ENCODE data around the gene HCFC1R1. TPM values are rescaled to one million over a fixed set of nuclear protein-coding genes. Genes with fewer than 3 reads are reported as not detected.

HCFC1R1 gene
- total and polyA plus RNA-seq, 2 donors from 2014 or later = 61.3 to 332 TPM

DNA sequence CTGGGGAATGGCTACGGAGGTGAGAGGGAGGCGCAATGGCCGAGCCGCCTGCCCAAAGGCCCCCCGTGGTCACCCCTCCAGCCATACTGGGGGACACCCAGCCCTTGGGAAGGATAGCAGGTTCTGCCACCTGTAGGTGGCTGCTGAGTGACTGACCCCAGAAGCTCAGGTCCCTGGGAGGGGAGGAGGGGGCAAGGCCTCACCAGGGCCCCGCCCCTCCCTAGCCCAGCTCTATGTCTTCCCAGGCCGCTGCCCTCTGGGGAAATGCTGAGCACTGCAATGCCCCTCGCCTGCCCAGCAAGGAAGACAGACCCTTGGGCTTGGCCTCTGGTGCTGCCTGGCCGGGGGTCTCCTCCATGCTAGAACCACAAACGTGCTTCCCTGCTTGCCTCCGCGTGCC is 22.4 kb downstream of the HCFC1R1 start:
- DNase-seq (no peak), FAIRE-seq (no peak)
- Histone ChIP-seq H3K4me3 (ENCODE audit: low read length in 3 of 3) (no peak overlapping the region), H3K9me3 (ENCODE audit: control insufficient read depth in 2 of 3, insufficient read depth in 1 of 3, low read length in 3 of 3) (no peaks in the 10 kb centered on the region), H3K4me1 (ENCODE audit: control insufficient read depth in 2 of 3, insufficient read depth in 2 of 3, low read depth in 1 of 3, low read length in 3 of 3) (no peaks in the 10 kb centered on the region), H3K27ac (ENCODE audit: low read depth in 2 of 2, low read length in 2 of 2) (no peak overlapping the region), H3K36me3 (ENCODE audit: control insufficient read depth in 2 of 3, insufficient read depth in 3 of 3, low read length in 3 of 3) (no peaks in the 10 kb centered on the region), H3K27me3 (ENCODE audit: control insufficient read depth, insufficient read depth, low read length) (no peaks in the 10 kb centered on the region), H3K9ac (ENCODE audit: low read length in 3 of 3) (no peak overlapping the region)
- intact Hi-C loops (cut with DNase I) = no loop called here
- TF ChIP-seq CTCF (IDR thresholded peaks at IDR 0.05; ENCODE audit: borderline replicate concordance, extremely low read depth, insufficient read depth) = no peak

GRCh38 chr16:3000540-3000939 is 23.2 kb downstream of the HCFC1R1 start:
- H3K4me3 ChIP-seq (ENCODE audit: low read length in 3 of 3) = no peak overlapping the region
- H3K27me3 ChIP-seq (ENCODE audit: control insufficient read depth, insufficient read depth, low read length) = no peaks in the 10 kb centered on the region
- no peak for TF ChIP-seq CTCF (IDR thresholded peaks at IDR 0.05; ENCODE audit: borderline replicate concordance, extremely low read depth, insufficient read depth)
- FAIRE-seq (no peak), DNase-seq (no peak)
- H3K36me3 ChIP-seq (ENCODE audit: control insufficient read depth in 2 of 3, insufficient read depth in 3 of 3, low read length in 3 of 3) = no peaks in the 10 kb centered on the region
- H3K9me3 ChIP-seq (ENCODE audit: control insufficient read depth in 2 of 3, insufficient read depth in 1 of 3, low read length in 3 of 3) = no peaks in the 10 kb centered on the region
- H3K4me1 ChIP-seq (ENCODE audit: control insufficient read depth in 2 of 3, insufficient read depth in 2 of 3, low read depth in 1 of 3, low read length in 3 of 3) = no peaks in the 10 kb centered on the region
- no peak overlapping the region for H3K9ac ChIP-seq (ENCODE audit: low read length in 3 of 3)
- intact Hi-C loops (cut with DNase I) = no loop called here
- no peak overlapping the region for H3K27ac ChIP-seq (ENCODE audit: low read depth in 2 of 2, low read length in 2 of 2)

DNA sequence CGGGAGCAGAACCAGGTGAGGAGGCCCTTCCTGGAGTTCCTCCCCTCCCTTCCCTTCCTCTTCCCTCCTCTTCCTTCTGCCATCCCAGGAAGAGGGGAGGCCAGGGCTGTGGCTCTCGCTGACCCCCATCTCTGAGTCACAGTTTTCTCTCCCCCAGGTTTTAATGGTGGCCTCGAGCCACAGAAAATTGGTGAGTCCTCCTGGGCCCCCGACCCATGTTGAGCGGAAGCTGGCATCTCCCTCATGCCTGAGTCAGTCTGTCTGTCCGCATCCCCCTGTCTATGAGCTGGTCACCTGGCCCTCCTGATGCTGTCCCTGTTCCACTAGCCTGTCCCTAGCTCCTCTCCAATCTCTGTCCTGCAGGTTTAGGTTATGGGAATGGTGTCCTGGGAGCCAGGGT is 23.8 kb downstream of the HCFC1R1 start:
- no peak for FAIRE-seq
- Histone ChIP-seq H3K4me3 (ENCODE audit: low read length in 3 of 3) (no peak overlapping the region), H3K9me3 (ENCODE audit: control insufficient read depth in 2 of 3, insufficient read depth in 1 of 3, low read length in 3 of 3) (no peaks in the 10 kb centered on the region), H3K27ac (ENCODE audit: low read depth in 2 of 2, low read length in 2 of 2) (no peak overlapping the region), H3K27me3 (ENCODE audit: control insufficient read depth, insufficient read depth, low read length) (no peaks in the 10 kb centered on the region), H3K9ac (ENCODE audit: low read length in 3 of 3) (no peak overlapping the region), H3K36me3 (ENCODE audit: control insufficient read depth in 2 of 3, insufficient read depth in 3 of 3, low read length in 3 of 3) (no peaks in the 10 kb centered on the region), H3K4me1 (ENCODE audit: control insufficient read depth in 2 of 3, insufficient read depth in 2 of 3, low read depth in 1 of 3, low read length in 3 of 3) (no peaks in the 10 kb centered on the region)
- no peak for DNase-seq
- TF ChIP-seq CTCF (IDR thresholded peaks at IDR 0.05; ENCODE audit: borderline replicate concordance, extremely low read depth, insufficient read depth) = no peak
- intact Hi-C loops (cut with DNase I) = no loop called here

DNA sequence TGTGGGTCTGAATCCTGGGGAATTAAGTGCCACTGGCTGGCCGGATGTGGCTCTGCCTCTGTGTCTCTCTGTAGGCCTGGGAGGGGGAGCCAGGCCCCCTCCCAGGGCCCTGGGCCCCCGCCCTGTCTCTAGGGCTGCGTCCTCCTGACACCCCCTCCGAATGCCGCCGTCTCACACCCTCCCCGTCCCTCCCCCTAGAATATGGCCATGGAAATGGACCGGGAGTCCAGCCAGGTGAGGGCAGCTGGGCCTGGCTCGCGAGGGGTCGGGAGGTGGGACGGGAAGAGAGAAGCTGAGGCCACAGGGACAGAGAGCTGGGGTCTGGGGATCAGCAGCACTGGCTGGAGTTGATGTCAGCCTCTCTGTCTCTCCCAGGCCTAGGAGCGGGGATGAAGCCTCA is 27.4 kb downstream of the HCFC1R1 start:
- intact Hi-C loops (cut with DNase I) = no loop called here
- TF ChIP-seq CTCF (IDR thresholded peaks at IDR 0.05; ENCODE audit: borderline replicate concordance, extremely low read depth, insufficient read depth) = no peak

More for the DNA sequence above, 27.4 kb downstream of the HCFC1R1 start:
- H3K4me3 ChIP-seq (ENCODE audit: low read length in 3 of 3) = no peak overlapping the region
- DNase-seq (no peak), FAIRE-seq (no peak)
- H3K36me3 ChIP-seq (ENCODE audit: control insufficient read depth in 2 of 3, insufficient read depth in 3 of 3, low read length in 3 of 3) = no peaks in the 10 kb centered on the region
- H3K27ac ChIP-seq (ENCODE audit: low read depth in 2 of 2, low read length in 2 of 2) = no peak overlapping the region
- no peak overlapping the region for H3K9ac ChIP-seq (ENCODE audit: low read length in 3 of 3)
- no peaks in the 10 kb centered on the region for H3K4me1 ChIP-seq (ENCODE audit: control insufficient read depth in 2 of 3, insufficient read depth in 2 of 3, low read depth in 1 of 3, low read length in 3 of 3)
- H3K9me3 ChIP-seq (ENCODE audit: control insufficient read depth in 2 of 3, insufficient read depth in 1 of 3, low read length in 3 of 3) = no peaks in the 10 kb centered on the region
- no peaks in the 10 kb centered on the region for H3K27me3 ChIP-seq (ENCODE audit: control insufficient read depth, insufficient read depth, low read length)
